ENCODE measurements around the gene CYTH1. TPM values are rescaled to one million over a fixed set of nuclear protein-coding genes. Genes with fewer than 3 reads are reported as not detected.

CYTH1 gene
- total RNA-seq, 1 experiment from 2014 or later: 9.7 TPM

DNA sequence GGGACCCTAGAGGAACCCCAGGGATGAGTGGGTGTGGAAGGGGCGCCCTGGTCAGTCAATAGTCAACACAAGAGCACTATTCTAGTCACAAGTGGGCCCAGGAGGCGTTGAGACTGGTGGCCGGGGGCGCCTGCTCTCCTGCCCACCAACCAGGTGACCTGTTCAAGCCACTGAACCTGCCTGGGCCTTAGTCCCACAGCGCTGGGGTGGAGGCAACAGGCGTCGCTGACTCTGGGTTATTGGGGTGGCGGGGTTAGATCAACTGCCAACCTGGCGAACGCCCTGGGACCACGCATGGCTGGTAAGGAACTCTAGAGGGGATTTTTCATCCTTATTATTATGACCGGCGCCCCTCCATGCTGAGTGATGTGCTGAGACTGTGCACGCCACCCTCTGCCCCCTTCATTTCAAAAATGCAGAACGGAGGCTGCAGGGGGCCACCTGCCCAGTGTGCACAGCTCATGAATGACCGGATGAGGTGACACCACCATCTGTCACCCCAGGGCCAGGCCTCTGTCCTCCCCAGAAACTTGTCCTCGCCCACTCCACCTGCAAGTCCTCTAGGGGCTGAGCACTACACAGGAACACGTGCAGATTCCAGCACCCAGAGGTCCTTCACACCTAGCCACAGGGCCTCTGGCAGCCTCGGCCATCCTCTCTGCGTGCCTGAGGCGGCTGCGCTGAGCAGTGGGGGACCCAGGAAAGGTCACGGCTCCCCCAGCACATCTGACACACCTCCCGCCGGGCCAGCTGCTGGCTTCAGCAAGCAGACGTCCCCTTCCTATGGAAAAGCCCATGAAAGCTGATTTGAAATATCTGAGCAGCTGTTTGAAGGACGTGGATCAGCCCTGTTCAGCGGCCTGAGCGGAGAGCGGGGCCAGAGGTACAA, 153.3 kb downstream of the CYTH1 start:
- Histone ChIP-seq H4K91ac (ENCODE audit: insufficient read length, low read depth, low read length) (no peak overlapping the region), H4K5ac (ENCODE audit: insufficient read length, low read depth, low read length) (no peak overlapping the region), H2BK120ac (ENCODE audit: low read depth, low read length, poor library complexity, severe bottlenecking) (no peak overlapping the region), H4K8ac (replicated peaks; ENCODE audit: insufficient read length, low read depth, low read length) (no peak overlapping the region), H3K9me3 (ENCODE audit: control insufficient read depth, low read depth, low read length) (no peaks in the 10 kb centered on the region), H2BK15ac (ENCODE audit: low read depth, low read length) (no peak overlapping the region), H3K27me3 (ENCODE audit: insufficient read depth, low read length) (no peaks in the 10 kb centered on the region), H2AFZ (ENCODE audit: low read length) (no peak overlapping the region), H3K27ac (ENCODE audit: insufficient read length, low read depth, low read length) (no peak overlapping the region), H3K56ac (ENCODE audit: insufficient read length, low read depth, low read length) (no peak overlapping the region), H3K23ac (ENCODE audit: insufficient read length, low read depth, low read length) (no peak overlapping the region), H3K4me2 (ENCODE audit: insufficient read depth, insufficient read length, low read length) (no peak overlapping the region), H3K9ac (ENCODE audit: extremely low read depth, insufficient read length, low read length) (no peak overlapping the region), H2AK5ac (ENCODE audit: insufficient read length, low read length) (no peak overlapping the region), H3K79me1 (ENCODE audit: insufficient read depth, low read depth, low read length, poor library complexity, severe bottlenecking) (no peaks in the 10 kb centered on the region), H2BK12ac (ENCODE audit: insufficient read length, low read depth, low read length) (no peak overlapping the region), H2BK20ac (ENCODE audit: low read depth, low read length, poor library complexity, severe bottlenecking) (no peak overlapping the region), H3K18ac (ENCODE audit: insufficient read length, low read depth, low read length) (no peak overlapping the region), H3K4ac (ENCODE audit: low read depth, low read length) (no peak overlapping the region), H3T11ph (ENCODE audit: low read length) (no peak overlapping the region), H4K20me1 (ENCODE audit: control insufficient read depth, insufficient read depth, insufficient read length) (no peaks in the 10 kb centered on the region), H3K14ac (ENCODE audit: insufficient read depth, low read length) (no peak overlapping the region), H2BK5ac (ENCODE audit: insufficient read length, low read length) (no peak overlapping the region), H3K23me2 (ENCODE audit: insufficient read length, low read depth, low read length, poor library complexity, severe bottlenecking) (no peaks in the 10 kb centered on the region), H3K4me1 (ENCODE audit: insufficient read depth, low read length) (no peaks in the 10 kb centered on the region), H3K79me2 (ENCODE audit: insufficient read depth, low read length) (no peaks in the 10 kb centered on the region)
- H3K4me3 Mint-ChIP-seq: no peak overlapping the region
- TF ChIP-seq, protein P1, sequence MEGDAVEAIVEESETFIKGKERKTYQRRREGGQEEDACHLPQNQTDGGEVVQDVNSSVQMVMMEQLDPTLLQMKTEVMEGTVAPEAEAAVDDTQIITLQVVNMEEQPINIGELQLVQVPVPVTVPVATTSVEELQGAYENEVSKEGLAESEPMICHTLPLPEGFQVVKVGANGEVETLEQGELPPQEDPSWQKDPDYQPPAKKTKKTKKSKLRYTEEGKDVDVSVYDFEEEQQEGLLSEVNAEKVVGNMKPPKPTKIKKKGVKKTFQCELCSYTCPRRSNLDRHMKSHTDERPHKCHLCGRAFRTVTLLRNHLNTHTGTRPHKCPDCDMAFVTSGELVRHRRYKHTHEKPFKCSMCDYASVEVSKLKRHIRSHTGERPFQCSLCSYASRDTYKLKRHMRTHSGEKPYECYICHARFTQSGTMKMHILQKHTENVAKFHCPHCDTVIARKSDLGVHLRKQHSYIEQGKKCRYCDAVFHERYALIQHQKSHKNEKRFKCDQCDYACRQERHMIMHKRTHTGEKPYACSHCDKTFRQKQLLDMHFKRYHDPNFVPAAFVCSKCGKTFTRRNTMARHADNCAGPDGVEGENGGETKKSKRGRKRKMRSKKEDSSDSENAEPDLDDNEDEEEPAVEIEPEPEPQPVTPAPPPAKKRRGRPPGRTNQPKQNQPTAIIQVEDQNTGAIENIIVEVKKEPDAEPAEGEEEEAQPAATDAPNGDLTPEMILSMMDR (conservative IDR thresholded peaks at IDR 0.05): no peak
- 0 out of 5 replicates have a peak, but pooled peaks cover 0 to 2% of the 10 kb centered on the region in 2 experiments for H3K9me3 Mint-ChIP-seq
- H3K36me3 Mint-ChIP-seq (ENCODE audit: insufficient read depth in 1 of 3, low read depth in 3 of 3): no peaks in the 10 kb centered on the region
- DNase-seq: no peak
- 0 out of 4 replicates have a peak, but pooled peaks cover 0 to 3% of the 10 kb centered on the region in 2 experiments for H3K4me1 Mint-ChIP-seq
- peak overlapping the region in 1 of 3 experiments; percentile 61; a peak in 1 of 7 replicates for H3K27ac Mint-ChIP-seq
- no CpG with 5 or more reads among the region's 30 CpGs for WGBS (ENCODE audit: extremely low coverage, insufficient read length, low lambda C conversion rate)
- no peaks in the 10 kb centered on the region for H3K27me3 Mint-ChIP-seq (ENCODE audit: low read depth)
